Neural crest cell (in vitro differentiated cells): ENCODE measurements around the gene ELN. TPM values are rescaled to one million over a fixed set of nuclear protein-coding genes. Genes with fewer than 3 reads are reported as not detected.

Source experiments
- DNase-seq: peaks from one replicate; pipeline ENCODE4 v3.0.0; 2021; ENCODE audit warnings: low read depth, mixed read lengths, low spot score
- H3K27ac Mint-ChIP-seq: one replicate; pipeline ENCODE4 v1.8.0; 2021; ENCODE audit warnings: mild to moderate bottlenecking, mixed read lengths; ENCODE audit not compliant: unreplicated experiment
- H3K27me3 Mint-ChIP-seq: 2 replicates; pipeline ENCODE4 v1.8.0; 2021; ENCODE audit warnings: low read depth, mild to moderate bottlenecking, mixed read lengths
- H3K36me3 Mint-ChIP-seq: 2 replicates; pipeline ENCODE4 v1.8.0; 2021; ENCODE audit warnings: low read depth, mild to moderate bottlenecking, mixed read lengths
- H3K4me1 Mint-ChIP-seq: 2 replicates; pipeline ENCODE4 v1.8.0; 2021; ENCODE audit warnings: mixed read lengths
- H3K4me3 Mint-ChIP-seq: one replicate; pipeline ENCODE4 v1.8.0; 2021; ENCODE audit warnings: mild to moderate bottlenecking, mixed read lengths
- H3K9me3 Mint-ChIP-seq: 2 replicates; pipeline ENCODE4 v1.8.0; 2021; ENCODE audit warnings: mixed read lengths
- total RNA-seq: library from RNA; stranded (reverse); gene quantifications from 2 replicates; pipeline ENCODE4 v1.2.1, GENCODE V29; 2021
- TF ChIP-seq, protein P1 (sequence below): fragments of 200-600 bp; sonication (generic); conservative IDR thresholded peaks from 2 replicates; pipeline ENCODE4 v1.5.0; 2021; ENCODE audit warnings: antibody characterized with exemption, mild to moderate bottlenecking

ELN gene
- total RNA-seq, 1 donor from 2014 or later = 1.0 TPM

DNA sequence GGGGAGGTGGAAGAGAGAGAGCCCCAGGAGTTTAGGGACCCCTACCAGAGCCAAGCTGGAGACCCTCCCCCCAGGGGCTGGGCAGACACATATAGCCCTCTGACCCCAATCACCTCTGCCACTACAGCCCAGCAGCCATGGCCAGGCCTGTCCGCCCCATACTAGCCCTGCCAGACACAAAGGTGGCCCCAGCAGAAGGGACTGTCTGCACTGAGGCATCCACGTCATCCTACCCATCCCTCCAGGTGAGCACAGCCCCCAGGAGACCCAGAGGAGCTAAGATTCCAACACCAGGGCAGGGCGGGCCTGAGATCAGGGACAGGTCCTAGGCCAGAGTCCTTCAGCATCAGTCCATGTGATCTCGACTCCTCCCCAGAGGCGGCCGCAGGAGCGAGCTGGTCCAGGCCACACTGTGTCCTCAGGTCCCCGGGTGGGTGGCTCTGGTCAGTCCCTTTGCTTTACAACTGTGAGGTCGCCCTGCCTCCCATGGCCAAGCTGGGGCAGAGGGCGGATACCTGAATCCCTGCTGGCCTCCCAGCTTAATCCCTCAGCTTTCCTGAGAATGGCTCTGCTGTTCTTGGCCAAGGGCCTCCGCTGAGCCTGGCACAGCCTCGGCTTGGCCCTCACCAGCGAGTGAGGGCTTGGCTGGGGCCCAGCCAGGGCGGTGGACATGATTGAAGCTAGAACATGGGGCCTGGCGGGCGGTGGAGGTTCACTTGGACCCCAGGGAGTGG lies 14.3 kb upstream of the ELN start:
- TF ChIP-seq, protein P1, sequence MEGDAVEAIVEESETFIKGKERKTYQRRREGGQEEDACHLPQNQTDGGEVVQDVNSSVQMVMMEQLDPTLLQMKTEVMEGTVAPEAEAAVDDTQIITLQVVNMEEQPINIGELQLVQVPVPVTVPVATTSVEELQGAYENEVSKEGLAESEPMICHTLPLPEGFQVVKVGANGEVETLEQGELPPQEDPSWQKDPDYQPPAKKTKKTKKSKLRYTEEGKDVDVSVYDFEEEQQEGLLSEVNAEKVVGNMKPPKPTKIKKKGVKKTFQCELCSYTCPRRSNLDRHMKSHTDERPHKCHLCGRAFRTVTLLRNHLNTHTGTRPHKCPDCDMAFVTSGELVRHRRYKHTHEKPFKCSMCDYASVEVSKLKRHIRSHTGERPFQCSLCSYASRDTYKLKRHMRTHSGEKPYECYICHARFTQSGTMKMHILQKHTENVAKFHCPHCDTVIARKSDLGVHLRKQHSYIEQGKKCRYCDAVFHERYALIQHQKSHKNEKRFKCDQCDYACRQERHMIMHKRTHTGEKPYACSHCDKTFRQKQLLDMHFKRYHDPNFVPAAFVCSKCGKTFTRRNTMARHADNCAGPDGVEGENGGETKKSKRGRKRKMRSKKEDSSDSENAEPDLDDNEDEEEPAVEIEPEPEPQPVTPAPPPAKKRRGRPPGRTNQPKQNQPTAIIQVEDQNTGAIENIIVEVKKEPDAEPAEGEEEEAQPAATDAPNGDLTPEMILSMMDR = no peak
- Mint-ChIP-seq H3K27me3 (no peaks in the 10 kb centered on the region), H3K4me1 (no peaks in the 10 kb centered on the region), H3K36me3 (no peaks in the 10 kb centered on the region), H3K27ac (no peak overlapping the region), H3K4me3 (no peak overlapping the region), H3K9me3 (no peaks in the 10 kb centered on the region)
- no peak for DNase-seq

DNA sequence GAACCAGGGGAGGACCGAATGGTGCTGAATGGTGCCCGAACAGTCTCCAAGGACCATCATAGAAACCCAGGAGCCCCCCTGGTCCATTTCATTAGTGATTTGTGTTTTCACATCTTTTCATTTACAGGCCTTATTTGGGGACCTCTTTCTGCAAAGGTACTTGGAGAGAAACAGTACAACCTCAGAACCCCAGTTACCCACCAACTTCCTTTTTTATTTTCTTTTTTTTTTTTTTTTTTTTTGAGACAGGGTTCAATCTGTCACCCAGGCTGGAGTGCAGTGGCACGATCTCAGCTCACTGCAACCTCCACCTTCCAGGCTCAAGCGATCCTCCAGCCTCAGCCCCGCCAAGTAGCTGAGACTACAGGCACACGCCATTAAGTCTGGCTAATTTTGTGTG lies 13.0 kb upstream of the ELN start:
- TF ChIP-seq, protein P1 = no peak
- no peak for DNase-seq
- H3K27me3 Mint-ChIP-seq = no peaks in the 10 kb centered on the region
- no peaks in the 10 kb centered on the region for H3K36me3 Mint-ChIP-seq
- no peak overlapping the region for H3K27ac Mint-ChIP-seq
- H3K4me3 Mint-ChIP-seq = no peak overlapping the region
- peaks cover 3% of the 10 kb centered on the region for H3K4me1 Mint-ChIP-seq
- H3K9me3 Mint-ChIP-seq = no peaks in the 10 kb centered on the region

DNA sequence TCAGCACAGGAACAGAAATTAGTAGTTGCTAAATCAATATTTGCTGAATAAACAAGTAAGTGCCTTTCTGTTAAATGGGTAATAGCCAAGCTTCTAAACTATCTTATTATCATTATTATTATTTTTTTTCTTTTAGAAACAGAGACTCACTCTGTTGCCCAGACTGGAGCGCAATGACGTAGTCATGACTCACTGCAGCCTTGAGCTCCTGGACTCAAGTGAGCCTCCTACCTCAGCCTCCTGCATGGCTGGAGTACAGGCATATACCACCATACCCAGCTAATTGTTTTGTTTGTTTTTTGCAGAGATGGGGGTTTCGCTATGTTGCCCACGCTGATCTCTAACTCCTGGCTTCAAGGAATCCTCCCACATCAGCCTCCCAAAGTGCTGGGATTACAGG lies 12.3 kb upstream of the ELN start:
- Mint-ChIP-seq H3K27ac (no peak overlapping the region), H3K4me3 (no peak overlapping the region), H3K36me3 (no peaks in the 10 kb centered on the region), H3K9me3 (no peaks in the 10 kb centered on the region), H3K4me1 (peaks cover 6% of the 10 kb centered on the region), H3K27me3 (no peaks in the 10 kb centered on the region)
- no peak for DNase-seq
- TF ChIP-seq, protein P1 = no peak

DNA sequence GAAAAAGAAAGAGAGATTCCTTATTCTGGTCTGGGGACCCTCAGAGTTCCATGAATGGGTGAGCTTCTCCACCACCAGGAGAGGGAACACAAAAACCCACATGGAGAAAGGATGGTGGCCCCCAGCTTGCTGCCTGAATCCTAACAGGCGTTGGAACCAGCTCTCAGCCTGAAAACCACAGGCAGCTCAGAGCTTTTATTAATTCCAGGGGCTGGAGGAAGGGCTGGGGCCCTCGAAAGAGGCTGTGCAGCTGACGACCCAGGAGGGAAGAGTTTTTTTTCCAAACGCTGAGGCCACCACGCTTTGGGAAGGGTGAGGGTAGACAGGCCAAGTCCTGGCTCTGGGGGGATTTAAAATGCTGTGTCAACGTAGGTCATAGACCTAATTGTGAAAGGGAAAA lies 10.8 kb upstream of the ELN start:
- DNase-seq = no peak
- H3K27me3 Mint-ChIP-seq = no peaks in the 10 kb centered on the region
- peaks cover 6% of the 10 kb centered on the region for H3K4me1 Mint-ChIP-seq
- no peak overlapping the region for H3K4me3 Mint-ChIP-seq
- no peaks in the 10 kb centered on the region for H3K36me3 Mint-ChIP-seq
- H3K27ac Mint-ChIP-seq = no peak overlapping the region
- TF ChIP-seq, protein P1 = no peak
- no peaks in the 10 kb centered on the region for H3K9me3 Mint-ChIP-seq

DNA sequence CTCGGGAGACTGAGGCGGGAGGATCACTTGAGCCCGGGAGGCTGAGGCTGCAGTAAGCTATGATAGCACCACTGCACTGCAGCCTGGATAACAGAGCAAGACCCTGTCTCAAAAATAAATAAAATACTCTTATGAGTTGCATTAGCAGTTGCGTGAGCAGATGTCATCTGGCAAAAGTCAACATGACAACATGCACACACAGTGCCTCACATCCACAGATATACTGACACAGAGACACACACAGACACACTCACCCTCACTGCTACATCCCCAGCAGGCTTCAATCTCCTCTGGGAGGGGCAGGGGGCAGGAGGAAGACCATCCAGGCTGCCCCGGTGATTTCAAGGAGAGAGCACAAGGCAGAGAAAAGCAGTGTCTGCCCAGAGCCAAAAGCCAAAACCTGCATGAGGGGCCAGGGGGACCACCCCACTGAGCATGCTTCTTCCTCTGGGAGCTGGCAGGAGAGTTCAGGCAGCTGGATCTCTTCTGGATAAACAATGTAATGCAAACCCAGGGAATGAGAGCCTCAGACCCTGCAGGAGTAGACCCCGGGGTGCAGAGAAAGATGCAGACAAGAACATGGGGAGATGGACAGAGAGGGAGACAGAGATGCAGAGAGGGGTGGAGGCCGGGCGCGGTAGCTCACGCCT lies 9.6 kb upstream of the ELN start:
- TF ChIP-seq, protein P1 = no peak
- no peak for DNase-seq
- Mint-ChIP-seq H3K36me3 (no peaks in the 10 kb centered on the region), H3K27me3 (peaks cover 8% of the 10 kb centered on the region), H3K4me1 (peaks cover 13% of the 10 kb centered on the region), H3K9me3 (no peaks in the 10 kb centered on the region), H3K27ac (no peak overlapping the region), H3K4me3 (no peak overlapping the region)
